ENCODE data around the gene PEG3.

Gene PEG3

GRCh38 chr19:56839652-56840450 lies 675 bp downstream of the PEG3 start:
- no peak for DNase-seq (ENCODE audit: low read depth, low spot score)
- no peak overlapping the region for H3K27ac ChIP-seq

GRCh38 chr19:56838909-56839651 lies 1.4 kb downstream of the PEG3 start:
- no peak for DNase-seq (ENCODE audit: low read depth, low spot score)
- H3K27ac ChIP-seq: no peak overlapping the region

- DNase-seq (ENCODE audit: low read depth, low spot score): no peak
- H3K27ac ChIP-seq: no peak overlapping the region
Observed at GRCh38 chr19:56838024-56838908, 2.3 kb downstream of the PEG3 start.

- DNase-seq (ENCODE audit: low read depth, low spot score): no peak
- H3K27ac ChIP-seq: no peak overlapping the region
Observed at GRCh38 chr19:56837492-56838023, 3.0 kb downstream of the PEG3 start.

- no peak for DNase-seq (ENCODE audit: low read depth, low spot score)
- no peak overlapping the region for H3K27ac ChIP-seq
Observed at GRCh38 chr19:56837004-56837403, 3.5 kb downstream of the PEG3 start.

- no peak overlapping the region for H3K27ac ChIP-seq
- no peak for DNase-seq (ENCODE audit: low read depth, low spot score)
Observed at GRCh38 chr19:56836059-56836458, 4.5 kb downstream of the PEG3 start.

GRCh38 chr19:56835401-56835800 lies 5.1 kb downstream of the PEG3 start:
- no peak for DNase-seq (ENCODE audit: low read depth, low spot score)
- no peak overlapping the region for H3K27ac ChIP-seq

GRCh38 chr19:56834564-56835375 lies 5.8 kb downstream of the PEG3 start:
- no peak overlapping the region for H3K27ac ChIP-seq
- DNase-seq (ENCODE audit: low read depth, low spot score): no peak

GRCh38 chr19:56832352-56832928 lies 8.1 kb downstream of the PEG3 start:
- no peak overlapping the region for H3K27ac ChIP-seq
- no peak for DNase-seq (ENCODE audit: low read depth, low spot score)

GRCh38 chr19:56831255-56831654 lies 9.3 kb downstream of the PEG3 start:
- DNase-seq (ENCODE audit: low read depth, low spot score): no peak
- H3K27ac ChIP-seq: no peak overlapping the region

GRCh38 chr19:56829596-56829995 lies 10.9 kb downstream of the PEG3 start:
- H3K27ac ChIP-seq: no peak overlapping the region
- no peak for DNase-seq (ENCODE audit: low read depth, low spot score)

- no peak overlapping the region for H3K27ac ChIP-seq
- no peak for DNase-seq (ENCODE audit: low read depth, low spot score)
Observed at GRCh38 chr19:56827708-56828107, 12.8 kb downstream of the PEG3 start.

- no peak for DNase-seq (ENCODE audit: low read depth, low spot score)
- H3K27ac ChIP-seq: no peak overlapping the region
Observed at GRCh38 chr19:56823956-56824355, 16.6 kb downstream of the PEG3 start.

GRCh38 chr19:56823417-56823816 lies 17.1 kb downstream of the PEG3 start:
- no peak for DNase-seq (ENCODE audit: low read depth, low spot score)
- no peak overlapping the region for H3K27ac ChIP-seq

GRCh38 chr19:56822755-56823154 lies 17.8 kb downstream of the PEG3 start:
- no peak for DNase-seq (ENCODE audit: low read depth, low spot score)
- H3K27ac ChIP-seq: no peak overlapping the region

- DNase-seq (ENCODE audit: low read depth, low spot score): no peak
- H3K27ac ChIP-seq: no peak overlapping the region
Observed at GRCh38 chr19:56821675-56822074, 18.9 kb downstream of the PEG3 start.

GRCh38 chr19:56821209-56821608 lies 19.3 kb downstream of the PEG3 start:
- no peak for DNase-seq (ENCODE audit: low read depth, low spot score)
- no peak overlapping the region for H3K27ac ChIP-seq

GRCh38 chr19:56819166-56819565 lies 21.4 kb downstream of the PEG3 start:
- no peak overlapping the region for H3K27ac ChIP-seq
- no peak for DNase-seq (ENCODE audit: low read depth, low spot score)

- H3K27ac ChIP-seq: no peak overlapping the region
- no peak for DNase-seq (ENCODE audit: low read depth, low spot score)
Observed at GRCh38 chr19:56814656-56815055, 25.9 kb downstream of the PEG3 start.

Measured in epithelial cell of prostate (primary cell).